Stomach (tissue), 9 donors: ENCODE measurements around the gene PMP22. TPM values are rescaled to one million over a fixed set of nuclear protein-coding genes. Genes with fewer than 3 reads are reported as not detected.

Experiments
- DNase-seq, 2 donors: peaks; one replicate each; pipeline versions ENCODE4 v3.0.0 to v3.0.0-alpha.2; 2013 to 2019
- H3K27ac ChIP-seq, 5 donors: fragments of 200-600 bp in 4 of 5; sonication (generic) in 4 of 5; one replicate each; pipeline ENCODE4 v1.5.1; 2013 to 2019; ENCODE audit warnings: mild to moderate bottlenecking in 1 of 5, moderate library complexity in 1 of 5
- H3K27me3 ChIP-seq, 3 donors: fragments of 200-600 bp; sonication (generic); one replicate each; pipeline ENCODE4 v1.5.1; 2017 to 2019; ENCODE audit warnings: mixed run types in 1 of 3
- H3K36me3 ChIP-seq, 4 donors: fragments of 200-600 bp; sonication (generic); 1 replicate in 3 of 4; 2 replicates in 1 of 4; pipeline ENCODE4 v1.5.1; 2016 to 2019
- H3K4me1 ChIP-seq, 4 donors: fragments of 200-600 bp; sonication (generic); one replicate each; pipeline ENCODE4 v1.5.1; 2016 to 2019
- H3K4me3 ChIP-seq, 4 donors: fragments of 200-600 bp; sonication (generic) in 3 of 4; one replicate each; pipeline ENCODE4 v1.5.1; 2016 to 2019; ENCODE audit warnings: mild to moderate bottlenecking in 1 of 4
- H3K9me3 ChIP-seq, 4 donors: fragments of 200-600 bp; sonication (generic); one replicate each; pipeline ENCODE4 v1.5.1; 2016 to 2019
- EP300 ChIP-seq: sonication (generic); formaldehyde crosslinking; IDR thresholded peaks from one replicate; pipeline ENCODE4 v1.6.1; 2017; ENCODE audit warnings: antibody characterized with exemption
- POLR2A ChIP-seq, 4 donors: fragments of 450-650 bp; IDR thresholded peaks; one replicate each; pipeline ENCODE4 v1.6.1; 2016; ENCODE audit warnings: antibody characterized with exemption in 4 of 4, control low read depth in 2 of 4, mild to moderate bottlenecking in 1 of 4, moderate library complexity in 1 of 4
- POLR2AphosphoS5 ChIP-seq, 3 donors: sonication (generic); formaldehyde crosslinking; IDR thresholded peaks; one replicate each; pipeline ENCODE4 v1.6.1; 2016; ENCODE audit warnings: antibody characterized with exemption in 3 of 3
- WGBS, 5 donors: extraction: QIAGEN DNeasy Blood & Tissue Kit in 3 of 5; methylation state at CpG; one replicate each; pipeline versions ENCODE4 v1.1.5 to v1.1.7; 2013 to 2018; 5-methylcytosine and 5-hydroxymethylcytosine counted together
- intact Hi-C: fragments of 100-400 bp; cut with DNase I; formaldehyde crosslinking; loops from one replicate; pipeline ENCODE4 v1.15.1; 2023; ENCODE audit warnings: low total_unique reads
- polyA plus RNA-seq, 3 donors: library from polyadenylated mRNA; stranded (reverse); fragments of 200-250 nt; gene quantifications; one replicate each; pipeline ENCODE4 v1.2.3, GENCODE V29; 2013
- total RNA-seq, 5 donors: library from RNA; depleted of rRNA; stranded (reverse); fragments of >200 nt; gene quantifications; one replicate each; pipeline versions ENCODE4 v1.1.0 to v1.2.3, GENCODE V29; 2014 to 2016
- TF ChIP-seq, protein P1 (sequence below), 7 experiments: fragments of 450-650 bp in 4 of 7; fragments of 200-600 bp in 3 of 7; sonication (generic) in 3 of 7; IDR thresholded peaks; one replicate each; pipeline ENCODE4 v1.5.1; 2016 to 2019; ENCODE audit warnings: antibody characterized with exemption in 7 of 7, control low read depth in 2 of 7, mild to moderate bottlenecking in 1 of 7
- donor health status: healthy with polysubstance abuse.
- donor health status: Bipolar disorder and iron deficiency.
- donor health status: healthy.

The PMP22 gene
- total and polyA plus RNA-seq, 8 donors = 34.2 to 168 (median 51.7) TPM

DNA sequence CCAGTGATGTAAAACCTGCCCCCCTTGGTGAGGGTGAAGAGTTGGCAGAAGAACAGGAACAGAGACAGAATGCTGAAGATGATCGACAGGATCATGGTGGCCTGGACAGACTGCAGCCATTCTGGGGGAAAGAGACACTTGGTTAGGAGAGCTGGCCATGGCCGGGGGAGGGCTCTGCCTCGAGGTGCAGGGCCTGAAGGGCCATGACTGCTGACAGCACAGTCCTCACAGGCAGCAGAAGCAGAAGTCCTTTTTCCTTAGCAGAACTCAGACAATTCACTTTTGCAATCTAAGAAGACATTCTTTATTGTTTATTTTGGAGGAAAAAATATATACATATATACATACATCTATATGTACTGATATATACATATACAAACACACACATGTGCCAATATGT lies 25.6 kb downstream of the PMP22 start:
- Histone ChIP-seq H3K4me1 (peaks cover 0 to 49% (median 26%) of the 10 kb centered on the region in 4 donors), H3K27ac (no peak overlapping the region), H3K27me3 (no peaks in the 10 kb centered on the region), H3K36me3 (peaks cover 11 to 52% (median 51%) of the 10 kb centered on the region in 4 donors), H3K9me3 (no peaks in the 10 kb centered on the region), H3K4me3 (no peak overlapping the region)
- DNase-seq = no peak
- TF ChIP-seq POLR2AphosphoS5 (IDR thresholded peaks at IDR 0.05) = peak in 1 of 3 donors; percentile 8
- TF ChIP-seq, protein P1, sequence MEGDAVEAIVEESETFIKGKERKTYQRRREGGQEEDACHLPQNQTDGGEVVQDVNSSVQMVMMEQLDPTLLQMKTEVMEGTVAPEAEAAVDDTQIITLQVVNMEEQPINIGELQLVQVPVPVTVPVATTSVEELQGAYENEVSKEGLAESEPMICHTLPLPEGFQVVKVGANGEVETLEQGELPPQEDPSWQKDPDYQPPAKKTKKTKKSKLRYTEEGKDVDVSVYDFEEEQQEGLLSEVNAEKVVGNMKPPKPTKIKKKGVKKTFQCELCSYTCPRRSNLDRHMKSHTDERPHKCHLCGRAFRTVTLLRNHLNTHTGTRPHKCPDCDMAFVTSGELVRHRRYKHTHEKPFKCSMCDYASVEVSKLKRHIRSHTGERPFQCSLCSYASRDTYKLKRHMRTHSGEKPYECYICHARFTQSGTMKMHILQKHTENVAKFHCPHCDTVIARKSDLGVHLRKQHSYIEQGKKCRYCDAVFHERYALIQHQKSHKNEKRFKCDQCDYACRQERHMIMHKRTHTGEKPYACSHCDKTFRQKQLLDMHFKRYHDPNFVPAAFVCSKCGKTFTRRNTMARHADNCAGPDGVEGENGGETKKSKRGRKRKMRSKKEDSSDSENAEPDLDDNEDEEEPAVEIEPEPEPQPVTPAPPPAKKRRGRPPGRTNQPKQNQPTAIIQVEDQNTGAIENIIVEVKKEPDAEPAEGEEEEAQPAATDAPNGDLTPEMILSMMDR (IDR thresholded peaks at IDR 0.05) = no peak
- 73 to 84% (median 77%) methylated on average over 3 of the region's 3 CpGs for WGBS, 5 donors
- intact Hi-C loops = no loop called here

DNA sequence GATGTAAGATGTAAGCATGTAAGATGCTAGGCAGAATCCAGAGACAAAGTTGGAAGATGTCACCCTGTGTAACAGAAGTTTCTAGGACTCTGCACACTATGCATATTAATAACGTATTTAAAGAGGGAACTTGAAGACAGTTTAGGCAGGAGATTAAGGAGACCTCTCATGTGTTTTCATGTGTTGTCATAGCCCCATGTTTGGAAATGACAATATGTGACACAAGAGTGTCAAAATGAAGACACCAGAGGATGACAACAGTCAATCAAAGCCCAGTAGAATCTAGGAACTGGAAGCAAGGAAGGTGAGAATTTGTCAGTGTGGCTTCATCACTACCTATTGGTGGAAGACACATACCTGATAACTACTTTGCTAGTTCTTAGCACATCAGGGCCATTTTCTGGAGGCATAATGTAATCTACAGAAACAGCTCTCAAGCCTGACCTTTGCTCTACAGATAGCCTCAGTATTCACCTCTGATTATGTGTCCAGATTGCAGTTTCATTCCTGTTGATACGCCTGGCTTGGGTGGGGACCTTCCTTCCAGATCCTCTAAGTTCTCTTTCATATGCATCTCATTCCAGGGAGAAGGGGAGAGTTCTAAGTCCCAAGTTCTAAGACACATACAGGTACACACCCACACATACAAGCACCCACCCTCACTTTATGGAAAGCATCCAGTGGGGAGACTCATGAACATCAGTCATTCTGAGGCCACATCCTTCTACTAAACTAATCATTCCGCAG lies 26.3 kb downstream of the PMP22 start:
- no peaks in the 10 kb centered on the region for H3K27me3 ChIP-seq
- TF ChIP-seq, protein P1 (IDR thresholded peaks at IDR 0.05) = no peak
- TF ChIP-seq POLR2A (IDR thresholded peaks at IDR 0.05) (no peak), EP300 (no peak)
- peaks cover 11 to 58% (median 57%) of the 10 kb centered on the region in 4 donors for H3K36me3 ChIP-seq
- no peak overlapping the region for H3K27ac ChIP-seq
- DNase-seq = no peak
- intact Hi-C loops = no loop called here
- peaks cover 0 to 55% (median 26%) of the 10 kb centered on the region in 4 donors for H3K4me1 ChIP-seq
- WGBS, 5 donors = 83 to 98% (median 90%) methylated on average over 3 of the region's 3 CpGs
- H3K9me3 ChIP-seq = no peaks in the 10 kb centered on the region
- H3K4me3 ChIP-seq = no peak overlapping the region

DNA sequence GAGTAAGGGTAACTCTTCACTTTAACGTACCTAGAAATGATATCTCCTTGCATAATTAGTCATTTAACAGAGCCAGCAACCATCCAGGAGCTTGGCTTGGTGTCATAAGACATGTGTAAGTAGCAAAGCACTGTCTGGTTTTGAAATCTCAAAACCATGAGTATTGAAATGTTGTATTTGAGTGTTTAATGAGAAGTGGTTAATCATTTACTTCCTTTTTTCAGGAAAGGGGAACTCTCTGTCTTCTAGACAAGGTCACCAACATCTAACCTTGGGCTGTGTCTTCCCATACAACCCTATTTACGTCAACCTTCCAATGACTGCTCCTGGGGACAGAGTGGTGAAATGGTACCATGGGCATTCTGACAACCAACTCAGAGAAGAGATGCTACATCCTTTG lies 27.1 kb downstream of the PMP22 start:
- Histone ChIP-seq H3K27me3 (no peaks in the 10 kb centered on the region), H3K9me3 (no peaks in the 10 kb centered on the region), H3K36me3 (peaks cover 11 to 65% (median 63%) of the 10 kb centered on the region in 4 donors), H3K4me1 (peaks cover 0 to 63% (median 30%) of the 10 kb centered on the region in 4 donors), H3K27ac (no peak overlapping the region), H3K4me3 (no peak overlapping the region)
- intact Hi-C loops = no loop called here
- TF ChIP-seq EP300 = no peak
- WGBS, 5 donors = 70 to 83% (median 78%) methylated on average over 2 of the region's 2 CpGs
- DNase-seq = no peak

DNA sequence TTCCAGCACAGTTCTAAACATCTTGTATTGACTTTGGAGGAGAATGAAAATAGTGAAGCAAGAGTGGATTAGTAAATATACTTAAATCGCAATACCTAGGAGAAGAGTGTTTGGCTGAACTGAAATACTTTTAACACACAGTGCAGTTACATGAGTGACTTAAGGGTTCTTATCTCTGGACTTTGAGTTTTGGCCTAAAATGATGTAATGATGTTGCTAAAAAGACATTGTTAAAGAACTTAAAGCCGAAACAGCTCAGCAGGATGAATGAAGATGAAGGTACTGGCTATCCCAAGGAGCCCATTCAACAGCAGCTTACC lies 28.1 kb downstream of the PMP22 start:
- no peak for DNase-seq

More for the DNA sequence above, 28.1 kb downstream of the PMP22 start:
- Histone ChIP-seq H3K4me3 (no peak overlapping the region), H3K27ac (no peak overlapping the region), H3K9me3 (no peaks in the 10 kb centered on the region), H3K36me3 (peaks cover 14 to 75% (median 71%) of the 10 kb centered on the region in 4 donors), H3K4me1 (peaks cover 0 to 72% (median 35%) of the 10 kb centered on the region in 4 donors), H3K27me3 (no peaks in the 10 kb centered on the region)
- TF ChIP-seq, protein P1 (IDR thresholded peaks at IDR 0.05) = no peak
- TF ChIP-seq POLR2AphosphoS5 (IDR thresholded peaks at IDR 0.05) (no peak), EP300 (no peak), POLR2A (IDR thresholded peaks at IDR 0.05) (no peak)
- intact Hi-C loops = no loop called here
- 48 to 74% (median 63%) methylated on average over 2 of the region's 2 CpGs for WGBS, 5 donors
